Pancreas (tissue), 10 donors: ENCODE measurements around the gene FAM124A. TPM values are rescaled to one million over a fixed set of nuclear protein-coding genes. Genes with fewer than 3 reads are reported as not detected.

Source experiments
- ATAC-seq, 4 donors: fragments of 200-7000 bp; cut with Tn5 transposase; one replicate each; pipeline versions ENCODE4 v1.8.0 to v1.9.1; 2020; ENCODE audit warnings: mild to moderate bottlenecking in 4 of 4, moderate library complexity in 4 of 4
- DNase-seq, 6 donors: peaks; one replicate each; pipeline ENCODE4 v3.0.0-alpha.2; 2020
- FAIRE-seq: peaks from 2 replicates; lab custom pipeline; 2012; peaks lifted over from hg19 to GRCh38; lab: Jason Lieb, UNC
- H3K27ac ChIP-seq, 4 donors: fragments of 200-600 bp; sonication (generic); 1 replicate in 3 of 4; 2 replicates in 1 of 4; pipeline versions ENCODE4 v1.5.0 to v1.8.0; 2020
- H3K27me3 ChIP-seq, 4 donors: fragments of 200-600 bp; one replicate each; pipeline ENCODE4 v1.8.0; 2021
- H3K36me3 ChIP-seq, 3 donors: fragments of 200-600 bp; sonication (generic) in 1 of 3; one replicate each; pipeline versions ENCODE4 v1.5.0 to v1.8.0; 2020 to 2021
- H3K4me1 ChIP-seq, 3 donors: fragments of 200-600 bp; one replicate each; pipeline ENCODE4 v1.8.0; 2021
- H3K4me3 ChIP-seq, 4 donors: fragments of 200-600 bp; sonication (generic) in 2 of 4; one replicate each; pipeline versions ENCODE4 v1.5.0 to v1.8.0; 2020 to 2021
- H3K9me3 ChIP-seq, 4 donors: fragments of 200-600 bp; one replicate each; pipeline ENCODE4 v1.8.0; 2021
- CTCF ChIP-seq, 4 donors: fragments of 200-600 bp; sonication (generic) in 3 of 4; IDR thresholded peaks; one replicate each; pipeline versions ENCODE4 v1.5.0 to v1.8.0; 2021; ENCODE audit warnings: antibody characterized with exemption in 4 of 4
- WGBS, 2 donors: extraction: QIAGEN DNeasy Blood & Tissue Kit; methylation state at CpG; one replicate each; pipeline ENCODE4 v1.1.7; 2013; 5-methylcytosine and 5-hydroxymethylcytosine counted together
- intact Hi-C, 3 donors: fragments of 100-400 bp; cut with DNase I; formaldehyde crosslinking; loops; one replicate each; pipeline versions ENCODE4 v1.11.1 to v1.14.2; 2022
- polyA plus RNA-seq, 2 donors: library from polyadenylated mRNA; stranded (reverse); fragments of 200-250 nt; gene quantifications; one replicate each; pipeline ENCODE4 v1.2.3, GENCODE V29; 2013
- total RNA-seq, 6 donors: library from RNA; stranded (reverse); fragmentation: NEBNext Ultra II Directional in 4 of 6; extraction: Animal tissue kit (Norgen Biotek cat#: 25700) in 4 of 6; gene quantifications; one replicate each; pipeline versions ENCODE4 v1.2.1 to v1.2.4, GENCODE V29; 2021 to 2023
- donor health status: healthy with polysubstance abuse.
- donor health status: DM: no; HTN: no; CAD: no; lungs with moderate emphysema.
- donor health status: DM: no; HTN: no; CAD: no.
- donor health status: control.
- donor health status: control.
- donor health status: Bipolar disorder and iron deficiency.
- donor health status: DM: yes; HTN: yes; CAD: no.
- donor health status: DM: no; HTN: no; CAD: no.
- donor health status: DM: no; HTN: no; CAD: no.
- donor health status: DM: yes; HTN: yes; CAD: no.

Gene FAM124A
- total and polyA plus RNA-seq, 8 donors = 0.47 to 1.6 (median 0.77) TPM

DNA sequence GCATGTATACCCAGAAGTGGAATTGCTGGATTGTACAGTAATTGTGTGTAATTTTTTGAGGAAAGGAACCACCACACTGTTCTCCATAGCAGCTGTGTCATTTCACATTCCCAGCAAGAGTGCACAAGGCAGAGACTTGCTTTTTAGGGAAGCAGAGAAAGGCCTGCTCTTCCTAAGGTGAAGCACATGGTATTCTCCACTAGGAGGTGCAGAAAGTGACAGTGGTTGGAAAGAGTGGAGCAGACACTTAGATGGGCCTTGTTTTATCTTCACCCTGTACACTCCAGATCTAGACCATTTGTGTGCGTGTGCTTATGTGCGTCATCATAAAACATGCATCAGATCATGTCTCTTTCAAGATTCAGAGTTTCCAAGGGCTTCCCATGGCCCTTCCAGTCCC, 35.0 kb downstream of the FAM124A start:
- no peak overlapping the region for H3K4me3 ChIP-seq
- DNase-seq (no peak), FAIRE-seq (no peak), ATAC-seq (no peak)
- H3K36me3 ChIP-seq = no peaks in the 10 kb centered on the region
- H3K27ac ChIP-seq = no peak overlapping the region
- H3K9me3 ChIP-seq = no peaks in the 10 kb centered on the region
- intact Hi-C loops = no loop called here
- WGBS, 2 donors = 96 to 100% methylated on average over 2 of the region's 2 CpGs
- no peaks in the 10 kb centered on the region for H3K27me3 ChIP-seq
- no peak for TF ChIP-seq CTCF (IDR thresholded peaks at IDR 0.05)
- H3K4me1 ChIP-seq = peaks cover 6 to 12% (median 9%) of the 10 kb centered on the region in 3 donors

DNA sequence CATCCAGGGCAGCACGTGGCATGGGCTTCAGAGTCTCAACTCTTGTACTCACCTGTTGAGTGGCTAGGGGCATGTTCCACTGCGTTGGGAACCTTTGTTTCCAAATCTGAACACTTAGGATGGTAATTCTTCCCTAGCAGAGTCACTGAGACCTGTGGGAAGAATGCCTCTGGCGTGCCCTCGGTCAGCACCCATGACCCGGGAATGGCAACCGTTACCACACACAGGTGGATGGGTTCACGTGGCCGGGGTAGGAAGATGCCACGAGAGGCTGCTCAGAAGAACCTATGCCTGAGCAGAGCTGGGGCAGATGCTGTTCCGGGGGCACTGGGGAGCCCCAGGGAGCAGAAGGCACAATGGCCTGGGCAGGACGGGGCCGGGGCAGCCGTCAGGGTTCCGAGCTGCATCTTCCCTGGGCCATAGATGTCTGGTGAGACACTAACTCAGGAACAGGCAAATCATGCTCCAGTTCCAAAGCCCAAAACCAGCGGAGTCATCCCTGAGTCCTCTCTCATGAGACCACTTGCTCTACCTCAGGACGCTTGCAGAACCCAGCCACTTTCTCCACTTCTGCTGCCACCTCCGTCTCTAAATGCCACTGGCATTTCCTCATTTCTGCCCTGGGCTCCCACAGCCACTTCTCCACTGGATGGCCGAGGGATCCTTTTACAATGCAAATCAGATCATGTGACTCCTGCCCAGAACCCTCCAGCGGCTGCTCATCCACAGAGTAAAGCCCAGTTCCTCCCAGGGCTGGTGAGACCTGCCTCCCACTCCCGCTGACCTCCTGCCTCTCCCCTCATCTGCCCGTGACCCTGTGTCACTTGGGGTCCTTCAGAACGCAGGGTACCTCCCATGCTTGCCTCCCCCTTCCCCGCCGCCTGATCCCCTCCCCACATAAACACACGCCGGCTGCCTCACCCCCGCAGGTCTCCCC, 36.7 kb downstream of the FAM124A start:
- WGBS, 2 donors = 89 to 96% methylated on average over 27 of the region's 27 CpGs
- ATAC-seq (no peak), DNase-seq (no peak), FAIRE-seq (no peak)
- Histone ChIP-seq H3K4me3 (no peak overlapping the region), H3K27ac (no peak overlapping the region), H3K4me1 (peaks cover 0 to 3% (median under 1%) of the 10 kb centered on the region in 3 donors), H3K27me3 (no peaks in the 10 kb centered on the region), H3K9me3 (no peaks in the 10 kb centered on the region), H3K36me3 (no peaks in the 10 kb centered on the region)
- intact Hi-C loops = no loop called here
- TF ChIP-seq CTCF (IDR thresholded peaks at IDR 0.05) = no peak

GRCh38 chr13:51260154-51260553, 38.0 kb downstream of the FAM124A start:
- no peaks in the 10 kb centered on the region for H3K4me1 ChIP-seq
- no peak for FAIRE-seq
- no peak for TF ChIP-seq CTCF (IDR thresholded peaks at IDR 0.05)
- ATAC-seq = no peak
- no peak overlapping the region for H3K27ac ChIP-seq
- no peaks in the 10 kb centered on the region for H3K27me3 ChIP-seq
- H3K4me3 ChIP-seq = no peak overlapping the region
- 93 to 97% methylated on average over 4 of the region's 4 CpGs for WGBS, 2 donors
- no peak for DNase-seq
- H3K9me3 ChIP-seq = no peaks in the 10 kb centered on the region
- intact Hi-C loops = no loop called here
- H3K36me3 ChIP-seq = no peaks in the 10 kb centered on the region

DNA sequence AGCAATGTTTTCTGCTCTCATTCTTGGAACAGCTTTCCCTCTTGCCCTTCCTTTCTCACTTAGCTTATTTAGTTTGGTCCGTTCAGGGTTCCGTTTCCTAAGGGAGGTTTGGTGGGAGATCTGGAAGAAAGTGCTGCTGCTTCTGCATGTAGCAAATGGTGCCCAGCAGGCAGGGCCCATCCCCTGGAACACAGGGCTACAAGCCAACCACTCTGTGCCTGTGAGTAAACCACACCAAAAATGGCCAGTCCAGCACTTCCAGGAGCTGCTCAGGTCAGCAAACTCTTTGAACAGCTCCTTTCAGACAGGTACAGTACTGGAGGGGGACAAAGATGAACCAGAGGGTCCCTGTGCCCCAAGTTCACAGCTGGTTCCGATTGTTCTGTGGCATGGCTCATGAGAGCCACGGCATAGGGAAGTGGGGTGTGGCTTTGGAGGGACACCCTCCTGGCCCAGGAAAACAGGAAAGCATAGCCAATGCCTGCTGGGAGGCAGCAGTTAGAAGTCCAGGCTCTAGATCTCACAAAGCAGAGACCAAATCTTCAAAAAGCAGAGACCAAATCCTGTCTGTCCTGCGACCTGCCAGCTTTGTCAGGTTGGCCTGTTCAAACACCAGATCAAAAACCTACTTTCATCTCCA, 39.5 kb downstream of the FAM124A start:
- WGBS, 2 donors = 88 to 92% methylated on average over 5 of the region's 5 CpGs
- no peak for DNase-seq
- Histone ChIP-seq H3K27ac (no peak overlapping the region), H3K27me3 (no peaks in the 10 kb centered on the region), H3K36me3 (no peaks in the 10 kb centered on the region), H3K9me3 (no peaks in the 10 kb centered on the region), H3K4me1 (no peaks in the 10 kb centered on the region), H3K4me3 (no peak overlapping the region)
- intact Hi-C loops = no loop called here
- FAIRE-seq = no peak
- no peak for TF ChIP-seq CTCF (IDR thresholded peaks at IDR 0.05)
- no peak for ATAC-seq
